PC-9 (cell line): ENCODE results near the gene CYP20A1. TPM values are rescaled to one million over a fixed set of nuclear protein-coding genes. Genes with fewer than 3 reads are reported as not detected.

ENCODE experiments used
- BruUV-seq: library from RNA; stranded (reverse); fragments of 400-500 nt; replicated peaks from 2 replicates; lab custom pipeline; 2021; lab: Mats Ljungman, UMichigan
- CTCF ChIA-PET: fragments of 300-600 bp; sonication (Branson Sonifier 250); formaldehyde crosslinking; loops from one replicate; lab custom pipeline; 2022; ENCODE audit warnings: antibody characterized with exemption; lab: Charles Lee
- POLR2A ChIA-PET: fragments of 300-600 bp; sonication (Branson Sonifier 250); formaldehyde crosslinking; loops from one replicate; lab custom pipeline; 2022; ENCODE audit warnings: antibody characterized with exemption; ENCODE audit not compliant: unreplicated experiment; lab: Charles Lee
- DNase-seq, 2 experiments: peaks; one replicate each; pipeline versions ENCODE4 v3.0.0 to v3.0.0-alpha.2; 2015 to 2022; ENCODE audit warnings: mixed read lengths in 1 of 2
- H2AFZ ChIP-seq: fragments of 200-600 bp; sonication (generic); 2 replicates; pipeline ENCODE4 v1.8.1; 2017; ENCODE audit warnings: antibody characterized with exemption
- H3F3A ChIP-seq: fragments of 200-600 bp; sonication (generic); 2 replicates; pipeline ENCODE4 v1.8.1; 2017; ENCODE audit warnings: antibody characterized with exemption, mild to moderate bottlenecking, low read depth; ENCODE audit not compliant: insufficient read depth
- H3K27ac ChIP-seq: fragments of 200-600 bp; sonication (generic); 2 replicates; pipeline ENCODE4 v1.6.1; 2016; ENCODE audit warnings: mixed run types
- H3K27me3 ChIP-seq: fragments of 200-600 bp; sonication (generic); 2 replicates; pipeline ENCODE4 v1.6.1; 2016; ENCODE audit warnings: low read depth, mixed run types; ENCODE audit not compliant: insufficient read depth
- H3K36me3 ChIP-seq: fragments of 200-600 bp; sonication (generic); 2 replicates; pipeline ENCODE4 v1.6.1; 2016; ENCODE audit warnings: low read depth, mixed run types
- H3K4me1 ChIP-seq: fragments of 200-600 bp; sonication (generic); replicated peaks from 2 replicates; pipeline ENCODE4 v1.6.1; 2016; ENCODE audit warnings: mixed run types; ENCODE audit not compliant: insufficient read depth
- H3K4me2 ChIP-seq: fragments of 200-600 bp; sonication (generic); 2 replicates; pipeline ENCODE4 v1.6.1; 2017; ENCODE audit warnings: mixed run types
- H3K4me3 ChIP-seq: fragments of 200-600 bp; sonication (generic); 2 replicates; pipeline ENCODE4 v1.6.1; 2016; ENCODE audit warnings: mixed run types
- H3K79me2 ChIP-seq: fragments of 200-600 bp; sonication (generic); 2 replicates; pipeline ENCODE4 v1.6.1; 2017; ENCODE audit warnings: low read depth, mixed run types
- H3K9me2 ChIP-seq: fragments of 200-600 bp; sonication (generic); 2 replicates; pipeline ENCODE4 v1.8.1; 2017; ENCODE audit warnings: mild to moderate bottlenecking; ENCODE audit not compliant: insufficient read depth
- H3K9me3 ChIP-seq: fragments of 200-600 bp; sonication (generic); 2 replicates; pipeline ENCODE4 v1.8.1; 2016; ENCODE audit warnings: low read depth; ENCODE audit not compliant: insufficient read depth
- H4K20me1 ChIP-seq: fragments of 200-600 bp; sonication (generic); 2 replicates; pipeline ENCODE4 v1.8.1; 2017; ENCODE audit not compliant: insufficient read depth
- CTCF ChIP-seq: fragments of 200-600 bp; sonication (generic); conservative IDR thresholded peaks from 2 replicates; pipeline ENCODE4 v1.6.1; 2017; ENCODE audit warnings: mixed run types, antibody characterized with exemption, mild to moderate bottlenecking, moderate library complexity
- EZH2 ChIP-seq: fragments of 200-600 bp; sonication (generic); IDR thresholded peaks from 2 replicates; pipeline ENCODE4 v1.8.0; 2017; ENCODE audit warnings: antibody characterized with exemption, low read depth
- intact Hi-C: fragments of 100-400 bp; cut with micrococcal nuclease; formaldehyde crosslinking; loops from one replicate; pipeline ENCODE4 v1.10.0; 2022; ENCODE audit not compliant: unreplicated experiment
- total RNA-seq: library from RNA; stranded (reverse); gene quantifications from 2 replicates; pipeline ENCODE4 v1.2.3, GENCODE V29; 2021

The CYP20A1 gene
- total RNA-seq, 1 experiment from 2014 or later: 6.9 TPM

- intact Hi-C loops: no loop called here
- no peak overlapping the region for H3K27ac ChIP-seq
- H3K4me3 ChIP-seq: no peak overlapping the region
- DNase-seq: no peak
- H3K27me3 ChIP-seq: no peaks in the 10 kb centered on the region
- no peaks in the 10 kb centered on the region for H3K36me3 ChIP-seq
- no peaks in the 10 kb centered on the region for H3F3A ChIP-seq
- H3K9me3 ChIP-seq: no peaks in the 10 kb centered on the region
- H3K9me2 ChIP-seq: no peaks in the 10 kb centered on the region
- no peak for TF ChIP-seq EZH2
- H3K4me1 ChIP-seq: no peaks in the 10 kb centered on the region
- ChIA-PET CTCF (no interaction called here), POLR2A (no interaction called here)
- no TSS peak for BruUV-seq
- H4K20me1 ChIP-seq: no peaks in the 10 kb centered on the region
- 0 out of 2 replicates have a peak, but pooled peaks cover 19% of the 10 kb centered on the region for H3K79me2 ChIP-seq
- no peak overlapping the region for H2AFZ ChIP-seq
- no peak overlapping the region for H3K4me2 ChIP-seq
Measured at GRCh38 chr2:203352604-203353255, 113.9 kb downstream of the CYP20A1 start.

GRCh38 chr2:203354966-203355365 lies 116.1 kb downstream of the CYP20A1 start:
- H3K4me3 ChIP-seq: no peak overlapping the region
- no peak overlapping the region for H3K27ac ChIP-seq
- no peaks in the 10 kb centered on the region for H3K27me3 ChIP-seq
- H3F3A ChIP-seq: no peaks in the 10 kb centered on the region
- H3K9me3 ChIP-seq: no peaks in the 10 kb centered on the region
- H3K4me1 ChIP-seq: no peaks in the 10 kb centered on the region
- CTCF ChIA-PET: no interaction called here
- no TSS peak for BruUV-seq
- TF ChIP-seq CTCF: no peak
- no peaks in the 10 kb centered on the region for H3K9me2 ChIP-seq
- no peaks in the 10 kb centered on the region for H4K20me1 ChIP-seq
- H3K36me3 ChIP-seq: no peaks in the 10 kb centered on the region
- H3K79me2 ChIP-seq: 0 out of 2 replicates have a peak, but pooled peaks cover 10% of the 10 kb centered on the region
- POLR2A ChIA-PET: no interaction called here
- intact Hi-C loops: no loop called here
- H2AFZ ChIP-seq: no peak overlapping the region
- no peak for DNase-seq
- no peak overlapping the region for H3K4me2 ChIP-seq

Other genes starting within 250 kb of the CYP20A1 start
- 19.5 and 20.7 TPM in 2 replicates for gene NBEAL1, start 224.1 kb upstream of the CYP20A1 start, total RNA-seq
- gene ABI2, start 89.4 kb downstream of the CYP20A1 start, total RNA-seq: 31.8 and 54.3 TPM in 2 replicates